GM12892 (cell line): ENCODE results near the gene CXCL16.

Experiments used
- POLR2A ChIP-seq: IDR thresholded peaks from 2 replicates; pipeline ENCODE4 v1.6.1; 2011; ENCODE audit warnings: low read depth, low read length, control low read depth
- POLR2AphosphoS5 ChIP-seq: IDR thresholded peaks from 2 replicates; pipeline ENCODE4 v1.6.1; 2011; ENCODE audit warnings: low read depth, low read length, control low read depth
- TAF1 ChIP-seq: IDR thresholded peaks from 2 replicates; pipeline ENCODE4 v1.6.1; 2011; ENCODE audit warnings: low read depth, mild to moderate bottlenecking, control low read depth, low read length, borderline replicate concordance

DNA sequence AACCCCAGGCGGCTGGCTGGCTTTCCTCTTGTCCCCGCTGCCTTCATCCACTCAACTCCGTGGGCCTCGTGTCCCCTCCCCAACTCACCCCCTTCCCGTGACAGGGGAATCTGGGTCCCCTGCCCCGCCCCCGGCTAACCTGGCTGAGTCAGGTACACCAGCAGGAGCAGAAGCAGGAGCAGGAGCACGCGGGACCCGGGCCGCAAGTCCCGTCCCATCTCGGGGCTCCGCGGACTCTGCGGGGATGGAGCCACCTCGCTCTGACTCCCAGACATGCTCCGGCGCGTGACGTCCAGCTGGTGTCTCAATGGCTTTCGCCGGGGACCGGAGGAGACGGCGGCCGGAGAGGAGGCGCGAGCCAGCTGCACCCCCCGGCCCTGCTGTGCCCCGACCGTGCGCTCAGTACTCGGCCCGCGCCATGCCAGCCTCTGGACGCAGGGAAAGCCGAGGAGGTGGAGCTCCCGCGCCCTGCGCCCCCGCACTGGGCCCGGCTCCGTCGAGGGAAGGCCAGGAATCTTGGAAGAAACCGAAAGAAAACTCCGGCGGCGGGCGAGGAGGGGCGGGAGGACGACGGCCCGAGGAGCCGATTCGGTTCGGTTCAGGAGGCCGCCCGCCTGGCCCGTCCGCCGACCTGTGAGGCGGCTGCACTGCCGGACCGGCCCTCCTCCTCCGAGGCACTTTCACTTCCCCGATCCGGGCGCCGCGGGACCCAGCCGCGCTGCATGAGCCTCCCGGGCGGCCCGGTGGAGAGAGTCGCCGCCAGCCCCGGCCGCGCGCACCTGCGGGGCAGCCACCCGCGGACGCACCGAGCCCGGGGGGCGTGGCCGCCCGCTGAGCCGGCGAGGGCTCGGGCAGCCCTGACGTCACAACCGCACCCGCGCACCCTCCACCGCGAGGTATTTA is at the start of gene CXCL16, which contains the start of gene ZMYND15:
- no peak for TF ChIP-seq POLR2AphosphoS5
- TF ChIP-seq POLR2A, result no peak
- no peak for TF ChIP-seq TAF1
